K562 (cell line): ENCODE measurements around the gene MYMX. TPM values are rescaled to one million over a fixed set of nuclear protein-coding genes. Genes with fewer than 3 reads are reported as not detected.
A peak's percentile ranks its signal among the peaks of the same experiment; 100 is the strongest.

Experiments
- ATAC-seq: fragments of 200-7000 bp; cut with Tn5 transposase; 3 replicates; pipeline ENCODE4 v1.9.1; 2020; ENCODE audit warnings: moderate library complexity
- BruUV-seq: library from RNA; stranded (reverse); fragments of 400-500 nt; replicated peaks from 2 replicates; lab custom pipeline; 2021; lab: Mats Ljungman, UMichigan
- CTCF ChIA-PET: fragments of 300-600 bp; formaldehyde crosslinking; extraction: SDS; loops from one replicate; lab custom pipeline; 2021; ENCODE audit warnings: low intra/inter-chr PET ratio; lab: Yijun Ruan, JAX
- POLR2A ChIA-PET: fragments of 300-600, 350-650 bp; sonication (Branson Sonifier 250); formaldehyde crosslinking; extraction: SDS; loops from one replicate; lab custom pipeline; 2021; ENCODE audit warnings: antibody characterized with exemption, inconsistent platforms; lab: Yijun Ruan, JAX
- DNase-seq, 4 experiments: peaks; one replicate each; pipeline versions ENCODE4 v3.0.0 to v3.0.0-alpha.2; 2011 to 2018; ENCODE audit warnings: low spot score in 3 of 4, mixed read lengths in 3 of 4; ENCODE audit errors: extremely low read depth in 1 of 4
- FAIRE-seq: peaks from 2 replicates; lab custom pipeline; 2011; peaks lifted over from hg19 to GRCh38; lab: Jason Lieb, UNC
- H2AFZ ChIP-seq: 2 replicates; pipeline ENCODE4 v1.6.0; 2011; ENCODE audit warnings: low read depth, low read length, control low read depth, inconsistent platforms
- H3K27ac ChIP-seq: fragments of 200-600 bp; 3 replicates; pipeline ENCODE4 v1.8.0; 2011; ENCODE audit warnings: low read depth, mild to moderate bottlenecking, control low read depth, inconsistent platforms, low read length, moderate library complexity, mixed read lengths; ENCODE audit errors: extremely low read depth
- H3K27me3 ChIP-seq, 2 experiments: fragments of 300-600 bp in 1 of 2; 2 replicates in 1 of 2; 3 replicates in 1 of 2; pipeline versions ENCODE4 v1.6.0 to v1.8.0; 2011; ENCODE audit warnings: inconsistent platforms in 2 of 2, low read length in 2 of 2, mild to moderate bottlenecking in 1 of 2, mixed read lengths in 1 of 2, moderate library complexity in 1 of 2; ENCODE audit not compliant: control insufficient read depth in 2 of 2, insufficient read depth in 2 of 2
- H3K36me3 ChIP-seq: fragments of 300-600 bp; 3 replicates; pipeline ENCODE4 v1.8.0; 2011; ENCODE audit warnings: mild to moderate bottlenecking, low read length, inconsistent platforms; ENCODE audit not compliant: control insufficient read depth, insufficient read depth
- H3K4me1 ChIP-seq, 2 experiments: fragments of 200-600 bp in 1 of 2; replicated peaks in 1 of 2; 2 replicates in 1 of 2; 3 replicates in 1 of 2; pipeline versions ENCODE4 v1.5.1 to v1.8.0; 2011; ENCODE audit warnings: inconsistent platforms in 2 of 2, low read length in 2 of 2, mild to moderate bottlenecking in 1 of 2, mixed read lengths in 1 of 2, moderate library complexity in 1 of 2; ENCODE audit not compliant: control insufficient read depth in 2 of 2, insufficient read depth in 2 of 2
- H3K4me2 ChIP-seq: 2 replicates; pipeline ENCODE4 v1.6.1; 2011; ENCODE audit warnings: low read length, control low read depth, inconsistent platforms, mixed read lengths; ENCODE audit not compliant: insufficient read depth
- H3K4me3 ChIP-seq: fragments of 200-600 bp; sonication (generic), shearing (Covaris generic); 2 replicates; pipeline ENCODE4 v1.5.1; 2016; ENCODE audit warnings: control low read depth, inconsistent platforms
- H3K79me2 ChIP-seq: fragments of 200-600 bp; 3 replicates; pipeline ENCODE4 v1.8.0; 2011; ENCODE audit warnings: low read length, inconsistent platforms; ENCODE audit not compliant: control insufficient read depth, insufficient read depth
- H3K9ac ChIP-seq, 2 experiments: 2 replicates each; pipeline versions ENCODE4 v1.6.0 to v1.6.1; 2011; ENCODE audit warnings: low read depth in 2 of 2, low read length in 2 of 2, control low read depth in 1 of 2, inconsistent platforms in 1 of 2, mild to moderate bottlenecking in 1 of 2, mixed read lengths in 1 of 2; ENCODE audit not compliant: insufficient read depth in 1 of 2
- H3K9me1 ChIP-seq: one replicate; pipeline ENCODE4 v1.6.0; 2011; ENCODE audit warnings: inconsistent platforms, mild to moderate bottlenecking, low read length, moderate library complexity; ENCODE audit not compliant: control insufficient read depth, insufficient read depth
- H3K9me3 ChIP-seq: replicated peaks from 2 replicates; pipeline ENCODE4 v1.5.1; 2011; ENCODE audit warnings: low read depth, low read length, inconsistent platforms; ENCODE audit not compliant: control insufficient read depth, insufficient read depth
- H4K20me1 ChIP-seq: replicated peaks from 2 replicates; pipeline ENCODE4 v1.6.1; 2011; ENCODE audit warnings: low read length, inconsistent platforms, mixed read lengths; ENCODE audit not compliant: control insufficient read depth, insufficient read depth
- POU5F1 ChIP-seq: fragments of 150-350 bp; IDR thresholded peaks from 2 replicates; pipeline ENCODE4 v1.6.1; 2014; ENCODE audit warnings: borderline replicate concordance, low read length, low read depth, mild to moderate bottlenecking; ENCODE audit not compliant: partially characterized antibody
- ZNF224 ChIP-seq: sonication (generic); formaldehyde crosslinking; IDR thresholded peaks from 2 replicates; pipeline ENCODE4 v1.8.0; 2022; ENCODE audit warnings: mild to moderate bottlenecking, missing genetic modification reagents
- ZNF589 ChIP-seq: fragments of 200-800 bp; sonication (Bioruptor generic); IDR thresholded peaks from 2 replicates; pipeline ENCODE4 v1.6.1; 2016; ENCODE audit warnings: low read depth, missing genetic modification characterization, missing compliant biosample characterization
- WGBS: fragments of 100-300 bp; shearing (Covaris generic); methylation state at CpG from one replicate; pipeline ENCODE4 v1.1.6; 2016; ENCODE audit warnings: low coverage, mixed read lengths; ENCODE audit not compliant: insufficient coverage; ENCODE audit errors: missing lambda C conversion rate; 5-methylcytosine and 5-hydroxymethylcytosine counted together
- in situ Hi-C: fragments of 300-500 bp; cut with MboI; formaldehyde crosslinking; loops from 4 replicates; pipeline ENCODE4 v1.15.0; 2018; ENCODE audit warnings: inconsistent platforms, mixed read lengths
- intact Hi-C: fragments of 100-400 bp; cut with micrococcal nuclease; formaldehyde crosslinking; loops from 2 replicates; pipeline ENCODE4 v1.14.2; 2022
- polyA plus RNA-seq, 8 experiments: library from polyadenylated mRNA; depleted of rRNA in 4 of 8; stranded (reverse) in 5 of 8; unstranded in 3 of 8; fragments of >200 nt; fragmentation: Nextera tagmentation in 2 of 8; fragmentation: Illumina TruSeq in 1 of 8; extraction: Ambion mirVana in 2 of 8; extraction: Trizol in 1 of 8; gene quantifications; 2 replicates each; pipeline versions ENCODE4 v1.2.1 to v1.2.3, GENCODE V29; 2011 to 2014; ENCODE audit warnings: inconsistent platforms in 1 of 8, missing spikeins in 1 of 8
- total RNA-seq, 7 experiments: library from RNA; depleted of rRNA in 6 of 7; stranded (reverse); fragments of >200 nt in 6 of 7; fragmentation: Illumina TruSeq in 2 of 7; extraction: Trizol in 2 of 7; gene quantifications; 2 replicates each; pipeline versions ENCODE4 v1.2.1 to v1.2.3, GENCODE V29; 2011 to 2021; ENCODE audit warnings: low replicate concordance in 1 of 7
- TF ChIP-seq, protein P1 (sequence below): sonication (generic); formaldehyde crosslinking; IDR thresholded peaks from 2 replicates; pipeline ENCODE4 v1.8.0; 2022; ENCODE audit warnings: missing genetic modification reagents, mild to moderate bottlenecking, borderline replicate concordance
- TF ChIP-seq, protein P2 (sequence below): fragments of 250-450 bp; sonication (Bioruptor Pico); IDR thresholded peaks from 2 replicates; pipeline ENCODE4 v1.8.0; 2022; ENCODE audit warnings: moderate library complexity, mild to moderate bottlenecking, inconsistent platforms
- TF ChIP-seq, protein P3 (sequence below), 2 experiments: IDR thresholded peaks; 2 replicates each; pipeline ENCODE4 v1.6.1; 2012; ENCODE audit warnings: improper control_type of control experiment in 2 of 2, low read depth in 2 of 2, low read length in 2 of 2, borderline replicate concordance in 1 of 2

MYMX gene
- total and polyA plus RNA-seq, 9 of the 15 experiments (the other 6 are each of a cell fraction or from before 2014, with no cell fraction given): 0.12 TPM; not detected in 8

DNA sequence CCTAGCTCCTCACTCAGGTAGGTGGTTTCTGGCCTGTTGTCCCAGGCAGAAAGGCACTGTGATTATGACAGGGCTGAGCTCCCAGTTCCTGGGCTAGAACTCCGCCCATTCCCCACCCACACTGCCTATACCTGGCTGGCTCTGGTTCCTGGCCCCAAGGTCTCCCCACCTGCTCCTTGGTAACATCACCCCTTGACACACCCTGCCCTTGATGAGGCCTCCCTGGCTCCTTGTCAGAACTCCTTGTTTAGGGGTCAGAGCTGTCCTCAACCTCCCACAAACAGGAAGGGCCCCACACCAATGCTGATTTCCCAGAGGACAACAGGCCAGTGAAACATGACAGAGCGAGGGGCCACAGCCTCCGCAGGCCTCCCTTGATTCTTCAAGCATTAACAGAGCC is 15.5 kb upstream of the MYMX start:
- Histone ChIP-seq H3K9me1 (no peaks in the 10 kb centered on the region), H3K27me3 (no peaks in the 10 kb centered on the region), H3K27ac (peak overlapping the region; percentile 53; the same call in 2 of the 3 replicates), H3K9me3 (no peaks in the 10 kb centered on the region), H2AFZ (peak overlapping the region; percentile 91), H3K4me2 (peak overlapping the region; percentile 54), H3K4me1 (peaks cover 26 to 39% of the 10 kb centered on the region in 2 experiments), H3K36me3 (no peaks in the 10 kb centered on the region), H3K4me3 (no peak overlapping the region)
- CTCF ChIA-PET: no interaction called here
- POLR2A ChIA-PET: interaction anchor here (0.7 to 3.0 kb wide), 12 partner anchors 9 to 54 kb away, joined by 3 to 23 read pairs (median 4); partner anchors contain the start of gene HSP90AB1
- WGBS: 71% methylated on average over 3 of the region's 3 CpGs
- no TSS peak for BruUV-seq
- peak; percentile 68 for ATAC-seq
- DNase-seq: peak in 2 of 4 experiments; percentile 40 to 47
- TF ChIP-seq ZNF224 (CRISPR knock-in tag): 0 out of 2 replicates have a peak, but pooled peaks have one; percentile 61
- TF ChIP-seq, protein P1, sequence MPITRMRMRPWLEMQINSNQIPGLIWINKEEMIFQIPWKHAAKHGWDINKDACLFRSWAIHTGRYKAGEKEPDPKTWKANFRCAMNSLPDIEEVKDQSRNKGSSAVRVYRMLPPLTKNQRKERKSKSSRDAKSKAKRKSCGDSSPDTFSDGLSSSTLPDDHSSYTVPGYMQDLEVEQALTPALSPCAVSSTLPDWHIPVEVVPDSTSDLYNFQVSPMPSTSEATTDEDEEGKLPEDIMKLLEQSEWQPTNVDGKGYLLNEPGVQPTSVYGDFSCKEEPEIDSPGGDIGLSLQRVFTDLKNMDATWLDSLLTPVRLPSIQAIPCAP (CRISPR knock-in tag): no peak
- no peak for TF ChIP-seq POU5F1
- 0 out of 2 replicates have a peak, but pooled peaks have one; percentile 0 for TF ChIP-seq ZNF589 (CRISPR knock-in tag)
- TF ChIP-seq, protein P2, sequence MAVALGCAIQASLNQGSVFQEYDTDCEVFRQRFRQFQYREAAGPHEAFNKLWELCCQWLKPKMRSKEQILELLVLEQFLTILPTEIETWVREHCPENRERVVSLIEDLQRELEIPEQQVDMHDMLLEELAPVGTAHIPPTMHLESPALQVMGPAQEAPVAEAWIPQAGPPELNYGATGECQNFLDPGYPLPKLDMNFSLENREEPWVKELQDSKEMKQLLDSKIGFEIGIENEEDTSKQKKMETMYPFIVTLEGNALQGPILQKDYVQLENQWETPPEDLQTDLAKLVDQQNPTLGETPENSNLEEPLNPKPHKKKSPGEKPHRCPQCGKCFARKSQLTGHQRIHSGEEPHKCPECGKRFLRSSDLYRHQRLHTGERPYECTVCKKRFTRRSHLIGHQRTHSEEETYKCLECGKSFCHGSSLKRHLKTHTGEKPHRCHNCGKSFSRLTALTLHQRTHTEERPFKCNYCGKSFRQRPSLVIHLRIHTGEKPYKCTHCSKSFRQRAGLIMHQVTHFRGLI: peak; percentile 31; the same call in 1 of the 2 replicates
- TF ChIP-seq, protein P3, sequence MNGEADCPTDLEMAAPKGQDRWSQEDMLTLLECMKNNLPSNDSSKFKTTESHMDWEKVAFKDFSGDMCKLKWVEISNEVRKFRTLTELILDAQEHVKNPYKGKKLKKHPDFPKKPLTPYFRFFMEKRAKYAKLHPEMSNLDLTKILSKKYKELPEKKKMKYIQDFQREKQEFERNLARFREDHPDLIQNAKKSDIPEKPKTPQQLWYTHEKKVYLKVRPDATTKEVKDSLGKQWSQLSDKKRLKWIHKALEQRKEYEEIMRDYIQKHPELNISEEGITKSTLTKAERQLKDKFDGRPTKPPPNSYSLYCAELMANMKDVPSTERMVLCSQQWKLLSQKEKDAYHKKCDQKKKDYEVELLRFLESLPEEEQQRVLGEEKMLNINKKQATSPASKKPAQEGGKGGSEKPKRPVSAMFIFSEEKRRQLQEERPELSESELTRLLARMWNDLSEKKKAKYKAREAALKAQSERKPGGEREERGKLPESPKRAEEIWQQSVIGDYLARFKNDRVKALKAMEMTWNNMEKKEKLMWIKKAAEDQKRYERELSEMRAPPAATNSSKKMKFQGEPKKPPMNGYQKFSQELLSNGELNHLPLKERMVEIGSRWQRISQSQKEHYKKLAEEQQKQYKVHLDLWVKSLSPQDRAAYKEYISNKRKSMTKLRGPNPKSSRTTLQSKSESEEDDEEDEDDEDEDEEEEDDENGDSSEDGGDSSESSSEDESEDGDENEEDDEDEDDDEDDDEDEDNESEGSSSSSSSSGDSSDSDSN (IDR thresholded peaks at IDR 0.05; ENCODE audit: borderline replicate concordance in 1 of 2, low read depth in 2 of 2, low read length in 2 of 2): 0 out of 4 replicates have a peak, but pooled peaks of 1 of the 2 experiments have one; percentile 27
- TF ChIP-seq, all 486 proteins: peak for 4
- intact Hi-C loops: no loop called here
- FAIRE-seq: peak; percentile 66
- in situ Hi-C loops: no loop called here
- H3K9ac ChIP-seq: peak overlapping the region; percentile 46 to 82
- H4K20me1 ChIP-seq: no peaks in the 10 kb centered on the region
- no peaks in the 10 kb centered on the region for H3K79me2 ChIP-seq
